ENCODE data around the gene GPRC5B.

GPRC5B gene

GRCh38 chr16:19809121-19809635 is 75.5 kb downstream of the GPRC5B start:
- DNase-seq, result no peak

- no peak for DNase-seq
These were observed 76.5 kb downstream of the GPRC5B start for GRCh38 chr16:19808061-19808641.

All from activated gamma-delta T cell treated with Interleukin-2 at 50 U/mL for 16 hours (primary cell).